Measurements from ENCODE around the gene MCEMP1.

The MCEMP1 gene

DNA sequence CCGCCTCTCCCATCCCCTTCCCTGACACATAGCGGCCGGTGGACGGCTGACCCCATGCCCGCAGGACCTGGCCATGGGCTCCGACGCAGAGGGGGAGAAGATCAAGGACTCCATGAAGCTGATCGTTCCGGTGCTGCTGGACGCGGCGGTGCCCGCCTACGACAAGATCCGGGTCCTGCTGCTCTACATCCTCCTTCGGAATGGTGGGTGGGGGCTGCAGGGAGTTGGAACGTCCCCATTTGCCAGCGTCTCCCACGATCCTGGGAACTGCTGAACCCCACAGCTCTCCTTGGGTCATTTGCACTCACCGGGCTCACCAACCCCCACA is 32.4 kb upstream of the MCEMP1 start:
- H3K36me3 ChIP-seq, result peaks cover 72% of the 10 kb centered on the region

GRCh38 chr19:7645163-7645562 is 31.7 kb upstream of the MCEMP1 start:
- Histone ChIP-seq H3K4me3 (no peak overlapping the region), H3K4me1 (no peaks in the 10 kb centered on the region), H3K36me3 (peaks cover 67% of the 10 kb centered on the region), H3K9me3 (no peaks in the 10 kb centered on the region), H3K4me2 (no peak overlapping the region), H3K27ac (no peak overlapping the region), H4K20me1 (no peaks in the 10 kb centered on the region), H3K9ac (no peak overlapping the region), H3K27me3 (no peaks in the 10 kb centered on the region)
- no peak for TF ChIP-seq Cebpa-rat (IDR thresholded peaks at IDR 0.05)

More for the DNA sequence above, 32.4 kb upstream of the MCEMP1 start:
- no peak overlapping the region for H3K4me2 ChIP-seq
- no peaks in the 10 kb centered on the region for H3K9me3 ChIP-seq
- no peaks in the 10 kb centered on the region for H3K4me1 ChIP-seq
- no peak overlapping the region for H3K4me3 ChIP-seq
- no peak for TF ChIP-seq Cebpa-rat (IDR thresholded peaks at IDR 0.05)
- H3K27ac ChIP-seq, result no peak overlapping the region
- no peak overlapping the region for H3K9ac ChIP-seq
- peaks cover 6% of the 10 kb centered on the region; the same call in 1 of the 2 replicates for H4K20me1 ChIP-seq
- no peaks in the 10 kb centered on the region for H3K27me3 ChIP-seq

DNA sequence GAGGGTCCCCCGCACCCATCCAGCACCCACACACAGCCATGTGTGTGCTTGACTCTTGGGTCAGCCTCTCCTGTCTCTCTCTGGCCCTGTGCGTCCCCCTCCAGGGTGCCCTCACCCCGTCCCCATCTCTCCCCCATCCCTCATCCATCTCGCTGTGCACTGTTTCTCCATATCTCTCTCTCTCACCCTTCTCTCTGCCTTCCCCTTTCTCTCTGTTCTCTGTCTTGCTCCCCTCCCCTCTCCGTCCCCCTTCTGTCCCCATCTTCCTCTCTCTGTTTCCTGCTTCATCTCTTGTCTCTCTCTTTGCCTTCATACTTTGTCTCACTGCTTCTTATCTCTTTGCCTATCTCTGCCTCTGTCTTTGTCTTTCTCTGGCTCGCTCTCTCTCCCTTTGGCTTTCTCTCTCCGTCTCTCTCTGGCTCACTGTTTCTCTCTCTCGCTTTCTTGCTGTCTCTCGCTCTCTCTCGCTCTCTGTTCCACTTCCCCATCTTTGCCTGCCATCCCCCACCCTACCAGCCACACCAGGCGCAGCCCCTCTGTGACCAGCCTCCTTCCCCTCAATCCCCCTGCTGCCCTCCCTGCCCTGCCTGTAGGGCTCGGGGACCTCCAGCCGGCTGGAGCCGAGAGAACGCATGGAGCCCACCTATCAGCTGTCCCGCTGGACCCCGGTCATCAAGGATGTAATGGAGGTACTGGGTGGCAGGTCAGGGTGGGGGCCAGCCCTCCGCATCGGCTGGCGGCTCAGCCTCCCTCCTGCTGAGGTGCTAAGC is 31.0 kb upstream of the MCEMP1 start:
- Histone ChIP-seq H3K9ac (no peak overlapping the region), H3K4me2 (no peak overlapping the region)

DNA sequence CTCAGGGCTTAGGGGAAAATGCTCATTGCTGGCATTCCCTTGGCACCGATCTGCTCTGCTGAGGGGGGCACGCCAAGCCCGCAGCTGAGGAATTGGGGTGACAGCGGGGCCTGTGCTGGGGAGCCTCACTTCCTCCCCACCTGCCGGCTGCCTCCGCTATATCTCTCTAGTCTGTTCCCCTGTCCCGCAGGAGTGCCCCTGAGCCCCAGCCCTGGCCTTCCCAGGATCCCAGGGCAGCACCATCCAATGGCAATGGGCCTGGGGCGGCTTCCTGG is 30.5 kb upstream of the MCEMP1 start:
- Histone ChIP-seq H3K4me3 (no peak overlapping the region), H4K20me1 (no peaks in the 10 kb centered on the region), H3K4me1 (no peaks in the 10 kb centered on the region), H3K27ac (no peak overlapping the region), H3K27me3 (no peaks in the 10 kb centered on the region), H3K9me3 (no peaks in the 10 kb centered on the region), H3K36me3 (peaks cover 57% of the 10 kb centered on the region), H3K9ac (no peak overlapping the region), H3K4me2 (no peak overlapping the region)
- TF ChIP-seq Cebpa-rat (IDR thresholded peaks at IDR 0.05), result no peak

More for the DNA sequence above, 31.0 kb upstream of the MCEMP1 start:
- Histone ChIP-seq H4K20me1 (no peaks in the 10 kb centered on the region), H3K9me3 (no peaks in the 10 kb centered on the region), H3K27ac (no peak overlapping the region), H3K4me1 (no peaks in the 10 kb centered on the region), H3K4me3 (no peak overlapping the region), H3K27me3 (no peaks in the 10 kb centered on the region), H3K36me3 (peaks cover 62% of the 10 kb centered on the region)
- no peak for TF ChIP-seq Cebpa-rat (IDR thresholded peaks at IDR 0.05)

- H3K4me2 ChIP-seq, result no peak overlapping the region
- H3K4me3 ChIP-seq, result no peak overlapping the region
- no peaks in the 10 kb centered on the region for H4K20me1 ChIP-seq
- no peak overlapping the region for H3K27ac ChIP-seq
- no peaks in the 10 kb centered on the region for H3K9me3 ChIP-seq
- H3K36me3 ChIP-seq, result peaks cover 52% of the 10 kb centered on the region
- H3K9ac ChIP-seq, result no peak overlapping the region
- TF ChIP-seq Cebpa-rat (IDR thresholded peaks at IDR 0.05), result no peak
- peaks cover 6% of the 10 kb centered on the region for H3K4me1 ChIP-seq
- no peaks in the 10 kb centered on the region for H3K27me3 ChIP-seq
These were observed 29.7 kb upstream of the MCEMP1 start for GRCh38 chr19:7647156-7647555.

- Histone ChIP-seq H3K9me3 (no peaks in the 10 kb centered on the region), H3K4me2 (no peak overlapping the region), H3K4me1 (peaks cover 18% of the 10 kb centered on the region), H3K27ac (no peak overlapping the region), H3K4me3 (no peak overlapping the region), H3K36me3 (peaks cover 43% of the 10 kb centered on the region), H3K9ac (no peak overlapping the region), H3K27me3 (no peaks in the 10 kb centered on the region), H4K20me1 (no peaks in the 10 kb centered on the region)
- no peak for TF ChIP-seq Cebpa-rat (IDR thresholded peaks at IDR 0.05)
These were observed 28.4 kb upstream of the MCEMP1 start for GRCh38 chr19:7648265-7649014.

DNA sequence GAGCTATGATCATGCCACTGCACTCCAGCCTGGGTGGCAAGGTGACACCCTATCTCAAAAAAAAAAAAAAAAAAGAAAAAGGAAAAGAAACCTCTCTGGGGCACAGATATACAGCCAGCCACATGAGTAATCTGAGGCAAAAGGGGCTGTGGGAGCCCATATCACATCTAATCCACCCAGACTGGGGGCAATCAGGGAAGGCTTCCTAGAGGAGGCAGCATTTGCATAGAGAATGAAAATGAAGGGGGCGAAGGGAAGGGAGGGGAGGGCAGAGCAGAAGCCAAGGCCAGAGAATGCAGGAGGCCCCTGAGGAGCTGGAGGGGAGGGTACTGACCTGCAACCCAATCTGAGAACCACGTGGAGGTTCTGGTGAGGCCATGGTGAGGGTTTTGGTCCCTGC is 26.7 kb upstream of the MCEMP1 start:
- TF ChIP-seq Cebpa-rat (IDR thresholded peaks at IDR 0.05), result no peak
- Histone ChIP-seq H3K27me3 (no peaks in the 10 kb centered on the region), H3K4me3 (no peak overlapping the region), H3K4me1 (peaks cover 19% of the 10 kb centered on the region), H3K36me3 (peaks cover 30% of the 10 kb centered on the region), H3K27ac (no peak overlapping the region), H3K4me2 (no peak overlapping the region), H3K9me3 (no peaks in the 10 kb centered on the region), H4K20me1 (no peaks in the 10 kb centered on the region), H3K9ac (no peak overlapping the region)

- peak overlapping the region; percentile 43; the same call in 1 of the 2 replicates for H3K27ac ChIP-seq
These were observed 24.7 kb upstream of the MCEMP1 start for GRCh38 chr19:7652061-7652641.

GRCh38 chr19:7654401-7654800 is 22.5 kb upstream of the MCEMP1 start:
- no peak for TF ChIP-seq Cebpa-rat (IDR thresholded peaks at IDR 0.05)
- Histone ChIP-seq H4K20me1 (no peaks in the 10 kb centered on the region), H3K9ac (no peak overlapping the region), H3K27me3 (no peaks in the 10 kb centered on the region), H3K36me3 (no peaks in the 10 kb centered on the region), H3K27ac (no peak overlapping the region), H3K4me2 (no peak overlapping the region), H3K9me3 (no peaks in the 10 kb centered on the region), H3K4me3 (no peak overlapping the region), H3K4me1 (peaks cover 49% of the 10 kb centered on the region)

More at GRCh38 chr19:7652061-7652641, 24.7 kb upstream of the MCEMP1 start:
- Histone ChIP-seq H3K4me3 (peak overlapping the region; percentile 53), H3K9ac (peak overlapping the region; percentile 40; the same call in 1 of the 2 replicates), H3K4me2 (peak overlapping the region; percentile 77), H3K27me3 (no peaks in the 10 kb centered on the region), H3K36me3 (peaks cover 13% of the 10 kb centered on the region), H4K20me1 (no peaks in the 10 kb centered on the region), H3K9me3 (no peaks in the 10 kb centered on the region), H3K4me1 (peaks cover 30% of the 10 kb centered on the region)
- TF ChIP-seq Cebpa-rat (IDR thresholded peaks at IDR 0.05), result peak; percentile 78

DNA sequence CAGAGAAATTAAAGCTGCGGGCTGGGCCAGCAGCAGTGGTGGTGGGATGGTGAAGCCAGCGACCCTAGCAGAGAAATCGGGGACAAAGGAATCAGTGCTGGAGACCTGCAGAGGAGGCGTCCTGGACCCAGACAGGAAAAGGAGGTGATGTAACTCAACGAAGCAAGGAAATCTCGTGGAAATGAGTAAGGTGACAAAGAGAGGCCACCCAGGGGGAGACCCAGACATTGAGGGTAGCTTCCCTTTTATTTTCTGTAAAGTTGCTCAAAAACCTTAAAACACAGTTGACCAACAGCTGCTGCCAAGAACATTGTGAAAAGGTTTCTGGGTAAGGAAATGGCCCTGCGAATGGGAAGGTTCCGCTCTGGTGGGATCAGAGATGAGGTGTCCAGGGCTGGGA is 21.3 kb upstream of the MCEMP1 start:
- Histone ChIP-seq H3K9me3 (no peaks in the 10 kb centered on the region), H3K27me3 (no peaks in the 10 kb centered on the region), H3K9ac (no peak overlapping the region), H3K4me1 (peaks cover 52% of the 10 kb centered on the region), H3K4me3 (no peak overlapping the region), H3K36me3 (no peaks in the 10 kb centered on the region), H3K27ac (no peak overlapping the region), H3K4me2 (peak overlapping the region; percentile 8; the same call in 1 of the 2 replicates), H4K20me1 (no peaks in the 10 kb centered on the region)
- no peak for TF ChIP-seq Cebpa-rat (IDR thresholded peaks at IDR 0.05)
